Upper lobe of left lung (tissue), 6 donors: ENCODE data around the gene SYNE4. TPM values are rescaled to one million over a fixed set of nuclear protein-coding genes. Genes with fewer than 3 reads are reported as not detected.

Experiments
- ATAC-seq, 2 donors: fragments of 200-7000 bp; cut with Tn5 transposase; one replicate each; pipeline ENCODE4 v1.9.1; 2022; ENCODE audit warnings: mild to moderate bottlenecking in 2 of 2, moderate library complexity in 2 of 2; ENCODE audit not compliant: low FRiP score in 2 of 2
- DNase-seq, 2 donors: peaks; one replicate each; pipeline ENCODE4 v3.0.0-alpha.2; 2019 to 2020
- H3K27ac ChIP-seq, 4 donors: fragments of 200-600 bp; sonication (generic); one replicate each; pipeline ENCODE4 v1.5.1; 2016 to 2019
- H3K27me3 ChIP-seq, 4 donors: fragments of 200-600 bp; sonication (generic); one replicate each; pipeline ENCODE4 v1.5.1; 2017 to 2019
- H3K36me3 ChIP-seq, 4 donors: fragments of 200-600 bp; sonication (generic); one replicate each; pipeline ENCODE4 v1.5.1; 2016 to 2019
- H3K4me1 ChIP-seq, 4 donors: fragments of 200-600 bp; sonication (generic); one replicate each; pipeline ENCODE4 v1.5.1; 2018 to 2019
- H3K4me3 ChIP-seq, 4 donors: fragments of 200-600 bp; sonication (generic); one replicate each; pipeline ENCODE4 v1.5.1; 2017 to 2019; ENCODE audit warnings: mild to moderate bottlenecking in 2 of 4, moderate library complexity in 1 of 4
- H3K9me3 ChIP-seq, 4 donors: fragments of 200-600 bp; sonication (generic); one replicate each; pipeline ENCODE4 v1.5.1; 2018 to 2019
- CTCF ChIP-seq, 6 experiments: fragments of 450-650 bp in 4 of 6; fragments of 200-600 bp in 2 of 6; sonication (generic) in 2 of 6; IDR thresholded peaks; one replicate each; pipeline ENCODE4 v1.5.1; 2016 to 2019; ENCODE audit warnings: antibody characterized with exemption in 6 of 6
- EP300 ChIP-seq, 4 donors: sonication (generic); formaldehyde crosslinking; IDR thresholded peaks; one replicate each; pipeline ENCODE4 v1.5.1; 2017; ENCODE audit warnings: antibody characterized with exemption in 4 of 4, control low read depth in 2 of 4
- POLR2A ChIP-seq, 4 donors: fragments of 450-650 bp; IDR thresholded peaks; one replicate each; pipeline ENCODE4 v1.5.1; 2016 to 2017; ENCODE audit warnings: antibody characterized with exemption in 4 of 4, mild to moderate bottlenecking in 2 of 4
- POLR2AphosphoS5 ChIP-seq, 2 donors: sonication (generic); formaldehyde crosslinking; IDR thresholded peaks; one replicate each; pipeline ENCODE4 v1.5.1; 2017; ENCODE audit warnings: antibody characterized with exemption in 2 of 2
- WGBS, 2 donors: methylation state at CpG; one replicate each; pipeline ENCODE4 v1.1.5; 2017 to 2018; 5-methylcytosine and 5-hydroxymethylcytosine counted together
- total RNA-seq, 6 donors: library from RNA; depleted of rRNA in 4 of 6; stranded (reverse); fragments of >200 nt in 4 of 6; gene quantifications; one replicate each; pipeline versions ENCODE4 v1.1.0 to v1.2.1, GENCODE V29; 2016 to 2021
- donor health status: DM: no; HTN: no; CAD: no; lungs with moderate emphysema.
- donor health status: DM: no; HTN: yes; CAD: no; lungs with severe emphysema.

SYNE4 gene
- total RNA-seq, 6 donors from 2014 or later, result 9.5 to 21.0 (median 10.9) TPM

GRCh38 chr19:35993923-35994598 is 14.6 kb downstream of the SYNE4 start:
- no peaks in the 10 kb centered on the region for H3K27me3 ChIP-seq
- peak overlapping the region in 2 of 4 donors; percentile 79 to 87 for H3K27ac ChIP-seq
- DNase-seq (peak; percentile 25 to 79), ATAC-seq (peak in 1 of 2 donors; percentile 4)
- H3K4me3 ChIP-seq, result peak overlapping the region; percentile 16 to 99 (median 70)
- peaks cover 0 to 16% (median 4%) of the 10 kb centered on the region in 4 donors for H3K36me3 ChIP-seq
- H3K9me3 ChIP-seq, result no peaks in the 10 kb centered on the region
- WGBS, 2 donors, result 41 to 58% methylated on average over 28 to 34 of the region's 49 CpGs
- TF ChIP-seq POLR2AphosphoS5 (IDR thresholded peaks at IDR 0.05) (no peak), POLR2A (IDR thresholded peaks at IDR 0.05) (no peak), CTCF (IDR thresholded peaks at IDR 0.05) (no peak), EP300 (IDR thresholded peaks at IDR 0.05) (no peak)
- peaks cover 22 to 36% (median 25%) of the 10 kb centered on the region in 4 donors for H3K4me1 ChIP-seq

GRCh38 chr19:35992907-35993765 is 15.5 kb downstream of the SYNE4 start:
- H3K36me3 ChIP-seq, result peaks cover 0 to 9% (median 4%) of the 10 kb centered on the region in 4 donors
- 88 to 89% methylated on average over 8 of the region's 8 CpGs for WGBS, 2 donors
- ATAC-seq, result no peak

GRCh38 chr19:35991731-35992450 is 16.7 kb downstream of the SYNE4 start:
- 83 to 87% methylated on average over 7 of the region's 7 CpGs for WGBS, 2 donors
- no peak overlapping the region for H3K4me3 ChIP-seq

More at GRCh38 chr19:35992907-35993765, 15.5 kb downstream of the SYNE4 start:
- TF ChIP-seq CTCF (IDR thresholded peaks at IDR 0.05) (no peak), POLR2AphosphoS5 (IDR thresholded peaks at IDR 0.05) (no peak), EP300 (IDR thresholded peaks at IDR 0.05) (no peak), POLR2A (IDR thresholded peaks at IDR 0.05) (no peak)
- H3K9me3 ChIP-seq, result no peaks in the 10 kb centered on the region
- no peak overlapping the region for H3K27ac ChIP-seq
- no peaks in the 10 kb centered on the region for H3K27me3 ChIP-seq
- peaks cover 22 to 35% (median 24%) of the 10 kb centered on the region in 4 donors for H3K4me1 ChIP-seq
- no peak overlapping the region for H3K4me3 ChIP-seq
- DNase-seq, result no peak

More at GRCh38 chr19:35991731-35992450, 16.7 kb downstream of the SYNE4 start:
- Histone ChIP-seq H3K27ac (no peak overlapping the region), H3K4me1 (peaks cover 25 to 34% (median 27%) of the 10 kb centered on the region in 4 donors), H3K36me3 (no peaks in the 10 kb centered on the region), H3K27me3 (peaks cover 0 to 4% (median 0%) of the 10 kb centered on the region in 4 donors), H3K9me3 (no peaks in the 10 kb centered on the region)
- DNase-seq (no peak), ATAC-seq (no peak)
- TF ChIP-seq POLR2A (IDR thresholded peaks at IDR 0.05) (no peak), POLR2AphosphoS5 (IDR thresholded peaks at IDR 0.05) (no peak), EP300 (IDR thresholded peaks at IDR 0.05) (no peak), CTCF (IDR thresholded peaks at IDR 0.05) (no peak)
